K562 (cell line): ENCODE results near the gene APOL2. TPM values are rescaled to one million over a fixed set of nuclear protein-coding genes. Genes with fewer than 3 reads are reported as not detected.

Experiments
- ATAC-seq: fragments of 200-7000 bp; cut with Tn5 transposase; 3 replicates; pipeline ENCODE4 v1.9.1; 2020; ENCODE audit warnings: moderate library complexity
- BruUV-seq: library from RNA; stranded (reverse); fragments of 400-500 nt; replicated peaks from 2 replicates; lab custom pipeline; 2021; lab: Mats Ljungman, UMichigan
- CTCF ChIA-PET: fragments of 300-600 bp; formaldehyde crosslinking; extraction: SDS; loops from one replicate; lab custom pipeline; 2021; ENCODE audit warnings: low intra/inter-chr PET ratio; lab: Yijun Ruan, JAX
- POLR2A ChIA-PET: fragments of 300-600, 350-650 bp; sonication (Branson Sonifier 250); formaldehyde crosslinking; extraction: SDS; loops from one replicate; lab custom pipeline; 2021; ENCODE audit warnings: antibody characterized with exemption, inconsistent platforms; lab: Yijun Ruan, JAX
- DNase-seq, 4 experiments: peaks; one replicate each; pipeline versions ENCODE4 v3.0.0 to v3.0.0-alpha.2; 2011 to 2018; ENCODE audit warnings: low spot score in 3 of 4, mixed read lengths in 3 of 4; ENCODE audit errors: extremely low read depth in 1 of 4
- FAIRE-seq: peaks from 2 replicates; lab custom pipeline; 2011; peaks lifted over from hg19 to GRCh38; lab: Jason Lieb, UNC
- H2AFZ ChIP-seq: 2 replicates; pipeline ENCODE4 v1.6.0; 2011; ENCODE audit warnings: low read depth, low read length, control low read depth, inconsistent platforms
- H3K27ac ChIP-seq: fragments of 200-600 bp; 3 replicates; pipeline ENCODE4 v1.8.0; 2011; ENCODE audit warnings: low read depth, mild to moderate bottlenecking, control low read depth, inconsistent platforms, low read length, moderate library complexity, mixed read lengths; ENCODE audit errors: extremely low read depth
- H3K27me3 ChIP-seq, 2 experiments: fragments of 300-600 bp in 1 of 2; 2 replicates in 1 of 2; 3 replicates in 1 of 2; pipeline versions ENCODE4 v1.6.0 to v1.8.0; 2011; ENCODE audit warnings: inconsistent platforms in 2 of 2, low read length in 2 of 2, mild to moderate bottlenecking in 1 of 2, mixed read lengths in 1 of 2, moderate library complexity in 1 of 2; ENCODE audit not compliant: control insufficient read depth in 2 of 2, insufficient read depth in 2 of 2
- H3K36me3 ChIP-seq: fragments of 300-600 bp; 3 replicates; pipeline ENCODE4 v1.8.0; 2011; ENCODE audit warnings: mild to moderate bottlenecking, low read length, inconsistent platforms; ENCODE audit not compliant: control insufficient read depth, insufficient read depth
- H3K4me1 ChIP-seq, 2 experiments: fragments of 200-600 bp in 1 of 2; replicated peaks in 1 of 2; 2 replicates in 1 of 2; 3 replicates in 1 of 2; pipeline versions ENCODE4 v1.5.1 to v1.8.0; 2011; ENCODE audit warnings: inconsistent platforms in 2 of 2, low read length in 2 of 2, mild to moderate bottlenecking in 1 of 2, mixed read lengths in 1 of 2, moderate library complexity in 1 of 2; ENCODE audit not compliant: control insufficient read depth in 2 of 2, insufficient read depth in 2 of 2
- H3K4me2 ChIP-seq: 2 replicates; pipeline ENCODE4 v1.6.1; 2011; ENCODE audit warnings: low read length, control low read depth, inconsistent platforms, mixed read lengths; ENCODE audit not compliant: insufficient read depth
- H3K4me3 ChIP-seq: fragments of 200-600 bp; sonication (generic), shearing (Covaris generic); 2 replicates; pipeline ENCODE4 v1.5.1; 2016; ENCODE audit warnings: control low read depth, inconsistent platforms
- H3K79me2 ChIP-seq: fragments of 200-600 bp; 3 replicates; pipeline ENCODE4 v1.8.0; 2011; ENCODE audit warnings: low read length, inconsistent platforms; ENCODE audit not compliant: control insufficient read depth, insufficient read depth
- H3K9ac ChIP-seq, 2 experiments: 2 replicates each; pipeline versions ENCODE4 v1.6.0 to v1.6.1; 2011; ENCODE audit warnings: low read depth in 2 of 2, low read length in 2 of 2, control low read depth in 1 of 2, inconsistent platforms in 1 of 2, mild to moderate bottlenecking in 1 of 2, mixed read lengths in 1 of 2; ENCODE audit not compliant: insufficient read depth in 1 of 2
- H3K9me1 ChIP-seq: one replicate; pipeline ENCODE4 v1.6.0; 2011; ENCODE audit warnings: inconsistent platforms, mild to moderate bottlenecking, low read length, moderate library complexity; ENCODE audit not compliant: control insufficient read depth, insufficient read depth
- H3K9me3 ChIP-seq: replicated peaks from 2 replicates; pipeline ENCODE4 v1.5.1; 2011; ENCODE audit warnings: low read depth, low read length, inconsistent platforms; ENCODE audit not compliant: control insufficient read depth, insufficient read depth
- H4K20me1 ChIP-seq: replicated peaks from 2 replicates; pipeline ENCODE4 v1.6.1; 2011; ENCODE audit warnings: low read length, inconsistent platforms, mixed read lengths; ENCODE audit not compliant: control insufficient read depth, insufficient read depth
- ATF1 ChIP-seq, 2 experiments: fragments of 450-650 bp in 1 of 2; IDR thresholded peaks; 2 replicates each; pipeline ENCODE4 v1.6.1; 2016; ENCODE audit warnings: missing compliant biosample characterization in 1 of 2, missing genetic modification characterization in 1 of 2
- ATF3 ChIP-seq, 2 experiments: fragments of 450-650 bp in 1 of 2; sonication (generic) in 1 of 2; formaldehyde crosslinking in 1 of 2; IDR thresholded peaks in 1 of 2; conservative IDR thresholded peaks in 1 of 2; 2 replicates each; pipeline versions ENCODE4 v1.6.1 to v1.8.1; 2016 to 2023; ENCODE audit warnings: mild to moderate bottlenecking in 2 of 2, moderate library complexity in 2 of 2, inconsistent platforms in 1 of 2, missing genetic modification reagents in 1 of 2
- ATF7 ChIP-seq: fragments of 450-650 bp; IDR thresholded peaks from 2 replicates; pipeline ENCODE4 v1.7.1; 2014; ENCODE audit warnings: mild to moderate bottlenecking, moderate library complexity
- CTCF ChIP-seq, 3 experiments: IDR thresholded peaks in 2 of 3; conservative IDR thresholded peaks in 1 of 3; 2 replicates each; pipeline ENCODE4 v1.5.1; 2011 to 2012; ENCODE audit warnings: low read length in 3 of 3, mild to moderate bottlenecking in 3 of 3, control low read depth in 2 of 3, improper control_type of control experiment in 1 of 3, inconsistent platforms in 1 of 3, low read depth in 1 of 3, mixed read lengths in 1 of 3, moderate library complexity in 1 of 3; ENCODE audit not compliant: insufficient read depth in 2 of 3
- RAD21 ChIP-seq, 2 experiments: fragments of 250-450 bp in 1 of 2; fragments of 450-650 bp in 1 of 2; sonication (Bioruptor Pico) in 1 of 2; formaldehyde crosslinking in 1 of 2; IDR thresholded peaks in 1 of 2; conservative IDR thresholded peaks in 1 of 2; 2 replicates each; pipeline versions ENCODE4 v1.4.0 to v1.8.0; 2020 to 2022; ENCODE audit warnings: mild to moderate bottlenecking in 2 of 2, moderate library complexity in 1 of 2
- SNRNP70 ChIP-seq: fragments of 200-400 bp; formaldehyde crosslinking; optimal IDR thresholded peaks from 2 replicates; pipeline ENCODE3; 2017; ENCODE audit warnings: low read depth, low read length
- ZFPM2 ChIP-seq: fragments of 250-450 bp; sonication (Bioruptor Pico); IDR thresholded peaks from 2 replicates; pipeline ENCODE4 v1.5.1; 2022; ENCODE audit warnings: mild to moderate bottlenecking
- WGBS: fragments of 100-300 bp; shearing (Covaris generic); methylation state at CpG from one replicate; pipeline ENCODE4 v1.1.6; 2016; ENCODE audit warnings: low coverage, mixed read lengths; ENCODE audit not compliant: insufficient coverage; ENCODE audit errors: missing lambda C conversion rate; 5-methylcytosine and 5-hydroxymethylcytosine counted together
- in situ Hi-C: fragments of 300-500 bp; cut with MboI; formaldehyde crosslinking; loops from 4 replicates; pipeline ENCODE4 v1.15.0; 2018; ENCODE audit warnings: inconsistent platforms, mixed read lengths
- intact Hi-C: fragments of 100-400 bp; cut with micrococcal nuclease; formaldehyde crosslinking; loops from 2 replicates; pipeline ENCODE4 v1.14.2; 2022
- polyA plus RNA-seq, 8 experiments: library from polyadenylated mRNA; depleted of rRNA in 4 of 8; stranded (reverse) in 5 of 8; unstranded in 3 of 8; fragments of >200 nt; fragmentation: Nextera tagmentation in 2 of 8; fragmentation: Illumina TruSeq in 1 of 8; extraction: Ambion mirVana in 2 of 8; extraction: Trizol in 1 of 8; gene quantifications; 2 replicates each; pipeline versions ENCODE4 v1.2.1 to v1.2.3, GENCODE V29; 2011 to 2014; ENCODE audit warnings: inconsistent platforms in 1 of 8, missing spikeins in 1 of 8
- total RNA-seq, 7 experiments: library from RNA; depleted of rRNA in 6 of 7; stranded (reverse); fragments of >200 nt in 6 of 7; fragmentation: Illumina TruSeq in 2 of 7; extraction: Trizol in 2 of 7; gene quantifications; 2 replicates each; pipeline versions ENCODE4 v1.2.1 to v1.2.3, GENCODE V29; 2011 to 2021; ENCODE audit warnings: low replicate concordance in 1 of 7

APOL2 gene
- total and polyA plus RNA-seq, 9 of the 15 experiments (the other 6 are each of a cell fraction or from before 2014, with no cell fraction given) = 2.7 to 10.6 (median 8.9) TPM

GRCh38 chr22:36185828-36186624 is 53.3 kb downstream of the APOL2 start:
- CTCF ChIA-PET = interaction anchor here (1.1 kb wide), 1 partner anchor 36 kb away, joined by 4 read pairs; no protein-coding TSS in a partner anchor
- ATAC-seq (0 out of 3 replicates have a peak, but pooled peaks have one; percentile 31), DNase-seq (no peak), FAIRE-seq (no peak)
- Histone ChIP-seq H3K9ac (no peak overlapping the region), H3K9me3 (no peaks in the 10 kb centered on the region), H3K4me2 (no peak overlapping the region), H3K79me2 (no peaks in the 10 kb centered on the region), H3K4me1 (peaks cover 0 to 6% of the 10 kb centered on the region in 2 experiments; a peak in 2 of 5 replicates), H4K20me1 (no peaks in the 10 kb centered on the region), H3K36me3 (no peaks in the 10 kb centered on the region), H2AFZ (no peak overlapping the region), H3K4me3 (no peak overlapping the region), H3K27me3 (no peaks in the 10 kb centered on the region), H3K27ac (no peak overlapping the region), H3K9me1 (no peaks in the 10 kb centered on the region)
- intact Hi-C loops (no loop called here), in situ Hi-C loops (no loop called here)
- BruUV-seq = no TSS peak
- 46% methylated on average over 10 of the region's 14 CpGs for WGBS
- POLR2A ChIA-PET = interaction anchor here (1.2 kb wide), 1 partner anchor 21 kb away, joined by 3 read pairs; no protein-coding TSS in a partner anchor
- no peak for TF ChIP-seq SNRNP70
- no peak for TF ChIP-seq ZFPM2
- peak; percentile 52; the same call in 1 of the 2 replicates for TF ChIP-seq ATF3 (IDR thresholded peaks at IDR 0.05)
- TF ChIP-seq ATF3 (CRISPR knock-in tag; conservative IDR thresholded peaks at IDR 0.05) = no peak
- no peak for TF ChIP-seq ATF1 (CRISPR knock-in tag; IDR thresholded peaks at IDR 0.05)
- TF ChIP-seq ATF1 (tag; IDR thresholded peaks at IDR 0.05) = peak; percentile 43
- TF ChIP-seq CTCF (IDR thresholded peaks at IDR 0.05 in 2 of 3, conservative IDR thresholded peaks at IDR 0.05 in 1 of 3; ENCODE audit: insufficient read depth in 2 of 3, low read depth in 1 of 3, low read length in 3 of 3) = peak; percentile 18 to 22 (median 18); a peak in 2 of 6 replicates
- TF ChIP-seq RAD21 (CRISPR knock-in tag; conservative IDR thresholded peaks at IDR 0.05 in 1 of 2, IDR thresholded peaks at IDR 0.05 in 1 of 2) = peak in 1 of 2 experiments; percentile 50; a peak in 2 of 4 replicates
- peak; percentile 73 for TF ChIP-seq ATF7
